Measurements from ENCODE around the gene ZNF385B.

GRCh38 chr2:179876266-179876665, 14.9 kb upstream of the ZNF385B start:
- TF ChIP-seq CTCF (IDR thresholded peaks at IDR 0.05) (no peak), POLR2AphosphoS5 (IDR thresholded peaks at IDR 0.05) (no peak)
